A549 (cell line): ENCODE results near the gene MITD1. TPM values are rescaled to one million over a fixed set of nuclear protein-coding genes. Genes with fewer than 3 reads are reported as not detected.

Experiments used
- ATAC-seq, 2 experiments: fragments of 200-7000 bp in 1 of 2; fragments of >200 bp in 1 of 2; cut with Nextera tagmentation in 1 of 2; cut with Tn5 transposase in 1 of 2; 3 replicates each; pipeline versions ENCODE4 v1.8.0 to v1.9.1; 2018 to 2020; ENCODE audit warnings: mild to moderate bottlenecking in 1 of 2, moderate library complexity in 1 of 2
- CTCF ChIA-PET: fragments of 300-600 bp; sonication (Branson Sonifier 250); formaldehyde crosslinking; extraction: SDS; loops from one replicate; lab custom pipeline; 2021; ENCODE audit warnings: antibody characterized with exemption, inconsistent platforms; lab: Yijun Ruan, JAX
- POLR2A ChIA-PET: fragments of 350-600 bp; formaldehyde crosslinking; extraction: SDS; loops from one replicate; lab custom pipeline; 2021; ENCODE audit warnings: antibody characterized with exemption, inconsistent platforms; lab: Yijun Ruan, JAX
- DNase-seq, 2 experiments: peaks; one replicate each; pipeline versions ENCODE4 v3.0.0 to v3.0.0-alpha.2; 2011 to 2016; ENCODE audit warnings: low read depth in 1 of 2, low spot score in 1 of 2
- FAIRE-seq: peaks from 2 replicates; lab custom pipeline; 2011; peaks lifted over from hg19 to GRCh38; lab: Jason Lieb, UNC
- H3K27ac ChIP-seq, 2 experiments: fragments of >200 bp; sonication (Bioruptor Twin); formaldehyde crosslinking; 3 replicates each; pipeline ENCODE4 v1.5.1; 2016 to 2017
- H3K4me1 ChIP-seq: fragments of >200 bp; sonication (Bioruptor Twin); formaldehyde crosslinking; 3 replicates; pipeline ENCODE4 v1.6.1; 2016
- H3K4me2 ChIP-seq: fragments of >200 bp; sonication (Bioruptor Twin); formaldehyde crosslinking; 3 replicates; pipeline ENCODE4 v1.6.1; 2016
- H3K4me3 ChIP-seq: fragments of >200 bp; sonication (Bioruptor Twin); formaldehyde crosslinking; 3 replicates; pipeline ENCODE4 v1.5.1; 2016
- H3K9me3 ChIP-seq: fragments of >200 bp; sonication (Bioruptor Twin); formaldehyde crosslinking; 3 replicates; pipeline ENCODE4 v1.6.1; 2016
- BCL3 ChIP-seq: fragments of >200 bp; sonication (Bioruptor Twin); formaldehyde crosslinking; IDR thresholded peaks from 3 replicates; pipeline ENCODE4 v1.6.1; 2016
- CEBPB ChIP-seq, 2 experiments: fragments of >200 bp in 1 of 2; sonication (Bioruptor Twin) in 1 of 2; formaldehyde crosslinking in 1 of 2; IDR thresholded peaks; 2 replicates each; pipeline ENCODE4 v1.6.1; 2012 to 2016
- EHMT2 ChIP-seq: fragments of 200-600 bp; sonication (generic); IDR thresholded peaks from 2 replicates; pipeline ENCODE4 v1.6.1; 2016; ENCODE audit warnings: antibody characterized with exemption, low read depth, mild to moderate bottlenecking, moderate library complexity
- EP300 ChIP-seq, 2 experiments: fragments of >200 bp; sonication (Bioruptor Twin); formaldehyde crosslinking; IDR thresholded peaks; 2 replicates in 1 of 2; 3 replicates in 1 of 2; pipeline ENCODE4 v1.6.1; 2016 to 2017
- FOSL2 ChIP-seq, 2 experiments: fragments of 450-650 bp in 1 of 2; fragments of >200 bp in 1 of 2; sonication (Bioruptor Twin) in 1 of 2; formaldehyde crosslinking; IDR thresholded peaks; 2 replicates each; pipeline versions ENCODE4 v1.5.0 to v1.6.1; 2016 to 2020; ENCODE audit warnings: mild to moderate bottlenecking in 1 of 2, moderate library complexity in 1 of 2
- FOXS1 ChIP-seq: fragments of 250-450 bp; sonication (Bioruptor Pico); IDR thresholded peaks from 2 replicates; pipeline ENCODE4 v1.5.0; 2020; ENCODE audit warnings: mild to moderate bottlenecking, moderate library complexity
- GATA3 ChIP-seq: IDR thresholded peaks from 2 replicates; pipeline ENCODE4 v1.6.1; 2012; ENCODE audit warnings: borderline replicate concordance
- HDAC2 ChIP-seq: fragments of 200-600 bp; sonication (generic); IDR thresholded peaks from 2 replicates; pipeline ENCODE4 v1.6.1; 2016
- HOXB13 ChIP-seq: fragments of 250-450 bp; sonication (Bioruptor Pico); IDR thresholded peaks from 2 replicates; pipeline ENCODE4 v1.5.0; 2020; ENCODE audit warnings: low read depth, mild to moderate bottlenecking, moderate library complexity
- MYC ChIP-seq: IDR thresholded peaks from 2 replicates; pipeline ENCODE4 v1.6.1; 2012; ENCODE audit warnings: mild to moderate bottlenecking, inconsistent platforms, low read length, improper control_type of control experiment, borderline replicate concordance
- NFE2L2 ChIP-seq: fragments of 150-350 bp; conservative IDR thresholded peaks from 2 replicates; pipeline ENCODE4 v1.6.1; 2014; ENCODE audit warnings: low read length
- POLR2A ChIP-seq: IDR thresholded peaks from 2 replicates; pipeline ENCODE4 v1.6.1; 2012; ENCODE audit warnings: mild to moderate bottlenecking, low read length
- RAD21 ChIP-seq, 2 experiments: fragments of >200 bp in 1 of 2; sonication (Bioruptor Twin) in 1 of 2; formaldehyde crosslinking in 1 of 2; IDR thresholded peaks in 1 of 2; conservative IDR thresholded peaks in 1 of 2; 2 replicates in 1 of 2; 3 replicates in 1 of 2; pipeline ENCODE4 v1.6.1; 2012 to 2018; ENCODE audit warnings: inconsistent platforms in 1 of 2
- RARB ChIP-seq: fragments of 250-450 bp; sonication (Bioruptor Pico); IDR thresholded peaks from 2 replicates; pipeline ENCODE4 v1.8.0; 2021; ENCODE audit warnings: mild to moderate bottlenecking, moderate library complexity
- RNF2 ChIP-seq: fragments of 200-600 bp; sonication (generic); IDR thresholded peaks from 2 replicates; pipeline ENCODE4 v1.6.1; 2016; ENCODE audit warnings: low read depth, mild to moderate bottlenecking, antibody characterized with exemption, moderate library complexity, borderline replicate concordance
- SMC3 ChIP-seq: fragments of >200 bp; sonication (Bioruptor Twin); formaldehyde crosslinking; IDR thresholded peaks from 3 replicates; pipeline ENCODE4 v1.6.1; 2018; ENCODE audit warnings: inconsistent platforms
- ZFP36 ChIP-seq: fragments of 450-650 bp; IDR thresholded peaks from 2 replicates; pipeline ENCODE4 v1.6.1; 2014; ENCODE audit warnings: borderline replicate concordance; ENCODE audit not compliant: partially characterized antibody
- ZNF302 ChIP-seq: fragments of 250-450 bp; sonication (Bioruptor Pico); IDR thresholded peaks from 2 replicates; pipeline ENCODE4 v1.9.0; 2021; ENCODE audit warnings: inconsistent platforms, mild to moderate bottlenecking, moderate library complexity
- WGBS: methylation state at CpG from one replicate; pipeline ENCODE4 v1.1.6; 2017; ENCODE audit errors: missing lambda C conversion rate; 5-methylcytosine and 5-hydroxymethylcytosine counted together
- polyA plus RNA-seq, 4 experiments: library from polyadenylated mRNA; depleted of rRNA in 3 of 4; stranded (reverse); fragments of >200 nt; fragmentation: RNase III in 1 of 4; extraction: RNeasy Plus Mini Kit Qiagen cat#74134 plus additional on column Dnase treatment in 1 of 4; gene quantifications; 2 replicates in 3 of 4; 3 replicates in 1 of 4; pipeline ENCODE4 v1.2.3, GENCODE V29; 2011 to 2017

Gene MITD1
- polyA plus RNA-seq, 2 of the 4 experiments (the other 2 are of a cell fraction) = 33.7 to 37.1 TPM

GRCh38 chr2:99169534-99169933 is 11.3 kb downstream of the MITD1 start:
- no peaks in the 10 kb centered on the region for H3K9me3 ChIP-seq
- no peak for FAIRE-seq
- H3K4me3 ChIP-seq = no peak overlapping the region
- no peak for DNase-seq
- WGBS = 74% methylated on average over 1 of the region's 1 CpG
- TF ChIP-seq MYC (no peak), HOXB13 (CRISPR knock-in tag) (no peak), NFE2L2 (no peak), RARB (CRISPR knock-in tag) (no peak), FOSL2 (IDR thresholded peaks at IDR 0.05) (no peak), FOSL2 (CRISPR knock-in tag; IDR thresholded peaks at IDR 0.05) (no peak)
- no peaks in the 10 kb centered on the region for H3K4me1 ChIP-seq
- ATAC-seq = no peak
- no peak overlapping the region for H3K27ac ChIP-seq
- no peak overlapping the region for H3K4me2 ChIP-seq
- CTCF ChIA-PET = no interaction called here
- POLR2A ChIA-PET = no interaction called here

GRCh38 chr2:99166218-99166617 is 14.6 kb downstream of the MITD1 start:
- Histone ChIP-seq H3K4me1 (no peaks in the 10 kb centered on the region), H3K27ac (no peak overlapping the region), H3K9me3 (no peaks in the 10 kb centered on the region), H3K4me3 (no peak overlapping the region), H3K4me2 (no peak overlapping the region)
- POLR2A ChIA-PET = interaction anchor here (1.9 kb wide), 1 partner anchor 11 kb away, joined by 11 read pairs; the partner anchor contains the start of genes LIPT1 and TSGA10
- no peak for TF ChIP-seq CEBPB (IDR thresholded peaks at IDR 0.05)
- no peak for TF ChIP-seq GATA3
- TF ChIP-seq POLR2A = no peak
- no peak for TF ChIP-seq FOSL2 (IDR thresholded peaks at IDR 0.05)
- TF ChIP-seq FOSL2 (CRISPR knock-in tag; IDR thresholded peaks at IDR 0.05) = no peak
- TF ChIP-seq EHMT2 = no peak
- FAIRE-seq (no peak), ATAC-seq (no peak), DNase-seq (no peak)
- 79% methylated on average over 5 of the region's 5 CpGs for WGBS
- CTCF ChIA-PET = interaction anchor here (0.8 to 2.6 kb wide), 4 partner anchors 9 to 62 kb away, joined by 3 to 6 read pairs (median 4); no protein-coding TSS in a partner anchor

GRCh38 chr2:99159594-99159993 is 21.3 kb downstream of the MITD1 start:
- no peak overlapping the region for H3K4me2 ChIP-seq
- CTCF ChIA-PET = no interaction called here
- ATAC-seq (no peak), FAIRE-seq (no peak), DNase-seq (no peak)
- POLR2A ChIA-PET = no interaction called here
- TF ChIP-seq ZFP36 (no peak), CEBPB (IDR thresholded peaks at IDR 0.05) (no peak), SMC3 (no peak), HDAC2 (no peak), ZNF302 (no peak), BCL3 (no peak), EP300 (IDR thresholded peaks at IDR 0.05) (no peak)
- no peaks in the 10 kb centered on the region for H3K9me3 ChIP-seq
- 82% methylated on average over 4 of the region's 4 CpGs for WGBS
- H3K4me1 ChIP-seq = peaks cover 4% of the 10 kb centered on the region; the same call in 1 of the 3 replicates
- H3K27ac ChIP-seq = no peak overlapping the region
- H3K4me3 ChIP-seq = no peak overlapping the region

- H3K27ac ChIP-seq = no peak overlapping the region
- FAIRE-seq = no peak
- POLR2A ChIA-PET = no interaction called here
- no peak for DNase-seq
- WGBS = 95% methylated on average over 5 of the region's 5 CpGs
- no peaks in the 10 kb centered on the region for H3K9me3 ChIP-seq
- H3K4me3 ChIP-seq = no peak overlapping the region
- no peak overlapping the region for H3K4me2 ChIP-seq
- H3K4me1 ChIP-seq = peaks cover 9% of the 10 kb centered on the region; the same call in 1 of the 3 replicates
- CTCF ChIA-PET = interaction anchor here (1.9 kb wide), 1 partner anchor 14 kb away, joined by 6 read pairs; no protein-coding TSS in a partner anchor
- TF ChIP-seq RAD21 (conservative IDR thresholded peaks at IDR 0.05 in 1 of 2, IDR thresholded peaks at IDR 0.05 in 1 of 2) (no peak), RNF2 (no peak), ZNF302 (no peak), FOXS1 (CRISPR knock-in tag) (no peak)
- ATAC-seq = no peak
Measured at GRCh38 chr2:99158599-99158998, 22.3 kb downstream of the MITD1 start.
